ENCODE data around the gene SDCBP2.

- TF ChIP-seq POLR2A (IDR thresholded peaks at IDR 0.05; ENCODE audit: low read length) = no peak
- no peak for TF ChIP-seq GATA1 (IDR thresholded peaks at IDR 0.05; ENCODE audit: low read depth, low read length)
These were observed 31.5 kb downstream of the SDCBP2 start for GRCh38 chr20:1297486-1297885.
